GM19328 (cell line): ENCODE measurements around the gene GRK1.

Experiments
- ATAC-seq: cut with Tn5 transposase; IDR thresholded peaks from one replicate; pipeline ENCODE4 v1.9.1; 2021; ENCODE audit warnings: mild to moderate bottlenecking, moderate library complexity; ENCODE audit not compliant: unreplicated experiment

The GRK1 gene

GRCh38 chr13:113660066-113660465 is 7.0 kb upstream of the GRK1 start:
- no peak for ATAC-seq

GRCh38 chr13:113661509-113661908 is 5.5 kb upstream of the GRK1 start:
- ATAC-seq, result no peak

GRCh38 chr13:113663934-113664333 is 3.1 kb upstream of the GRK1 start:
- no peak for ATAC-seq

- no peak for ATAC-seq
These were observed 2.0 kb upstream of the GRK1 start for GRCh38 chr13:113664751-113665596.

GRCh38 chr13:113665597-113666328 is 1.3 kb upstream of the GRK1 start:
- ATAC-seq, result no peak

- no peak for ATAC-seq
These were observed 719 bp upstream of the GRK1 start for GRCh38 chr13:113666329-113666670.

GRCh38 chr13:113667771-113668490 is 912 bp downstream of the GRK1 start:
- ATAC-seq, result no peak

GRCh38 chr13:113668491-113668971 is 1.5 kb downstream of the GRK1 start:
- ATAC-seq, result no peak

GRCh38 chr13:113669231-113669754 is 2.3 kb downstream of the GRK1 start:
- ATAC-seq, result no peak

GRCh38 chr13:113669755-113670341 is 2.8 kb downstream of the GRK1 start:
- no peak for ATAC-seq

- ATAC-seq, result no peak
These were observed 3.5 kb downstream of the GRK1 start for GRCh38 chr13:113670541-113670940.

- no peak for ATAC-seq
These were observed 4.3 kb downstream of the GRK1 start for GRCh38 chr13:113671066-113672001.

- ATAC-seq, result no peak
These were observed 5.1 kb downstream of the GRK1 start for GRCh38 chr13:113672002-113672651.

- no peak for ATAC-seq
These were observed 55.9 kb downstream of the GRK1 start for GRCh38 chr13:113722921-113723320.

- no peak for ATAC-seq
These were observed 56.5 kb downstream of the GRK1 start for GRCh38 chr13:113723410-113724015.

- ATAC-seq, result no peak
These were observed 57.2 kb downstream of the GRK1 start for GRCh38 chr13:113724016-113724758.

- no peak for ATAC-seq
These were observed 57.8 kb downstream of the GRK1 start for GRCh38 chr13:113724780-113725315.
